AG04450 (cell line): ENCODE measurements around the gene ARMC6. TPM values are rescaled to one million over a fixed set of nuclear protein-coding genes. Genes with fewer than 3 reads are reported as not detected.

Experiments used
- CTCF ChIA-PET: fragments of 300-600, 350-600 bp; formaldehyde crosslinking; extraction: SDS; loops from one replicate; lab custom pipeline; 2022; ENCODE audit warnings: antibody characterized with exemption, inconsistent platforms; lab: Charles Lee
- POLR2A ChIA-PET: fragments of 350-600 bp; formaldehyde crosslinking; extraction: SDS; loops from one replicate; lab custom pipeline; 2021; ENCODE audit warnings: antibody characterized with exemption, inconsistent platforms; lab: Yijun Ruan, JAX
- DNase-seq: peaks from one replicate; pipeline ENCODE4 v3.0.0-alpha.2; 2011; ENCODE audit warnings: low read depth, low spot score
- H3K27ac ChIP-seq: one replicate; pipeline ENCODE4 v1.5.1; 2012; ENCODE audit warnings: low read depth, low read length, control low read depth
- H3K27me3 ChIP-seq: one replicate; pipeline ENCODE4 v1.6.0; 2012; ENCODE audit warnings: low read length; ENCODE audit not compliant: control insufficient read depth, insufficient read depth
- H3K4me3 ChIP-seq: 2 replicates; pipeline ENCODE4 v1.5.1; 2011; ENCODE audit warnings: mild to moderate bottlenecking, low read depth, low read length, control low read depth
- H3K9me3 ChIP-seq: 2 replicates; pipeline ENCODE4 v1.5.1; 2012; ENCODE audit warnings: low read length; ENCODE audit not compliant: control insufficient read depth, insufficient read depth
- CTCF ChIP-seq: IDR thresholded peaks from 2 replicates; pipeline ENCODE4 v1.5.1; 2011; ENCODE audit warnings: low read depth, low read length, control low read depth, inconsistent platforms
- polyA plus RNA-seq: library from polyadenylated mRNA; depleted of rRNA; stranded (reverse); fragments of >200 nt; gene quantifications from 2 replicates; pipeline ENCODE4 v1.2.3, GENCODE V29; 2011

Gene ARMC6
- polyA plus RNA-seq, 1 experiment, result 18.9 TPM

- Histone ChIP-seq H3K27me3 (no peaks in the 10 kb centered on the region), H3K27ac (no peak overlapping the region), H3K9me3 (peaks cover 1% of the 10 kb centered on the region; the same call in 1 of the 2 replicates), H3K4me3 (no peak overlapping the region)
- ChIA-PET POLR2A (no interaction called here), CTCF (no interaction called here)
- no peak for TF ChIP-seq CTCF
- DNase-seq, result no peak
Observed at GRCh38 chr19:19042732-19043280, 9.4 kb downstream of the ARMC6 start.

GRCh38 chr19:19043481-19043880, 10.1 kb downstream of the ARMC6 start:
- no peaks in the 10 kb centered on the region for H3K27me3 ChIP-seq
- no peak overlapping the region for H3K27ac ChIP-seq
- POLR2A ChIA-PET, result no interaction called here
- no peak overlapping the region for H3K4me3 ChIP-seq
- DNase-seq, result no peak
- CTCF ChIA-PET, result no interaction called here
- no peaks in the 10 kb centered on the region for H3K9me3 ChIP-seq
- no peak for TF ChIP-seq CTCF

- no peak for TF ChIP-seq CTCF
- no peak overlapping the region for H3K4me3 ChIP-seq
- CTCF ChIA-PET, result no interaction called here
- POLR2A ChIA-PET, result no interaction called here
- H3K27ac ChIP-seq, result no peak overlapping the region
- H3K27me3 ChIP-seq, result no peaks in the 10 kb centered on the region
- no peak for DNase-seq
- H3K9me3 ChIP-seq, result no peaks in the 10 kb centered on the region
Observed at GRCh38 chr19:19043881-19044280, 10.5 kb downstream of the ARMC6 start.

- POLR2A ChIA-PET, result interaction anchor here (1.1 kb wide), 1 partner anchor 13 kb away, joined by 3 read pairs; no protein-coding TSS in a partner anchor
- CTCF ChIA-PET, result interaction anchor here (2.3 kb wide), 1 partner anchor 125 kb away, joined by 5 read pairs; no protein-coding TSS in a partner anchor
- DNase-seq, result no peak
Observed at GRCh38 chr19:19049406-19049805, 16.0 kb downstream of the ARMC6 start.

More at GRCh38 chr19:19049406-19049805, 16.0 kb downstream of the ARMC6 start:
- H3K27ac ChIP-seq, result no peak overlapping the region
- TF ChIP-seq CTCF, result no peak
- H3K9me3 ChIP-seq, result no peaks in the 10 kb centered on the region; the same call in 1 of the 2 replicates
- H3K4me3 ChIP-seq, result no peak overlapping the region
- no peaks in the 10 kb centered on the region for H3K27me3 ChIP-seq
